ENCODE measurements around the gene DIDO1.

The DIDO1 gene

GRCh38 chr20:62907384-62908317 lies 18.7 kb downstream of the DIDO1 start:
- no peak for DNase-seq

- no peak for DNase-seq
Observed at GRCh38 chr20:62906647-62907375, 19.5 kb downstream of the DIDO1 start.

GRCh38 chr20:62906209-62906608 lies 20.1 kb downstream of the DIDO1 start:
- no peak for DNase-seq

GRCh38 chr20:62905536-62906117 lies 20.7 kb downstream of the DIDO1 start:
- no peak for DNase-seq

- DNase-seq = no peak
Observed at GRCh38 chr20:62902926-62903615, 23.2 kb downstream of the DIDO1 start.

GRCh38 chr20:62901891-62902290 lies 24.4 kb downstream of the DIDO1 start:
- DNase-seq = no peak

- DNase-seq = no peak
Observed at GRCh38 chr20:62900692-62901584, 25.4 kb downstream of the DIDO1 start.

GRCh38 chr20:62900052-62900691 lies 26.1 kb downstream of the DIDO1 start:
- DNase-seq = peak; percentile 82

- DNase-seq = no peak
Observed at GRCh38 chr20:62899633-62900051, 26.7 kb downstream of the DIDO1 start.

- DNase-seq = no peak
Observed at GRCh38 chr20:62898970-62899632, 27.2 kb downstream of the DIDO1 start.

- no peak for DNase-seq
Observed at GRCh38 chr20:62898093-62898964, 28.0 kb downstream of the DIDO1 start.

GRCh38 chr20:62897666-62898065 lies 28.6 kb downstream of the DIDO1 start:
- no peak for DNase-seq

GRCh38 chr20:62896526-62896925 lies 29.8 kb downstream of the DIDO1 start:
- no peak for DNase-seq

- DNase-seq = no peak
Observed at GRCh38 chr20:62895539-62895938, 30.8 kb downstream of the DIDO1 start.

- no peak for DNase-seq
Observed at GRCh38 chr20:62894261-62894660, 32.0 kb downstream of the DIDO1 start.

- DNase-seq = no peak
Observed at GRCh38 chr20:62893700-62894099, 32.6 kb downstream of the DIDO1 start.

- no peak for DNase-seq
Observed at GRCh38 chr20:62892348-62893304, 33.7 kb downstream of the DIDO1 start.

GRCh38 chr20:62891111-62891510 lies 35.2 kb downstream of the DIDO1 start:
- no peak for DNase-seq

- DNase-seq = no peak
Observed at GRCh38 chr20:62890444-62890843, 35.9 kb downstream of the DIDO1 start.

All from right hindlimb (tissue), 1 donor.